ENCODE measurements around the gene GALNT10. TPM values are rescaled to one million over a fixed set of nuclear protein-coding genes. Genes with fewer than 3 reads are reported as not detected.

Gene GALNT10
- total RNA-seq, 1 experiment from 2014 or later: 23.4 TPM

GRCh38 chr5:154165886-154166285 lies 24.6 kb upstream of the GALNT10 start:
- CTCF ChIA-PET: no interaction called here
- Histone ChIP-seq H3K4me3 (ENCODE audit: low read depth, low read length) (no peak overlapping the region), H3K36me3 (ENCODE audit: control insufficient read depth, insufficient read depth, low read length) (no peaks in the 10 kb centered on the region), H3K9me3 (no peaks in the 10 kb centered on the region), H3K4me1 (no peaks in the 10 kb centered on the region), H3K27me3 (replicated peaks; ENCODE audit: control insufficient read depth, insufficient read depth, low read length) (no peaks in the 10 kb centered on the region)
- no peaks in the 10 kb centered on the region for H3K9me3 Mint-ChIP-seq (ENCODE audit: unreplicated experiment)
- no TSS peak for BruUV-seq (replicated peaks)
- no peak for DNase-seq
- no peak for TF ChIP-seq CTCF (IDR thresholded peaks at IDR 0.05; ENCODE audit: insufficient read depth in 1 of 2, low read depth in 1 of 2, low read length in 1 of 2, severe bottlenecking in 1 of 2, unreplicated experiment in 1 of 2)
- H3K36me3 Mint-ChIP-seq (ENCODE audit: insufficient read depth, unreplicated experiment): no peaks in the 10 kb centered on the region
- intact Hi-C loops (cut with micrococcal nuclease; ENCODE audit: unreplicated experiment): loop anchor here (5.0 kb wide), 1 partner anchor 49 kb away; no protein-coding TSS in a partner anchor
- no peaks in the 10 kb centered on the region for H3K4me1 Mint-ChIP-seq (ENCODE audit: low read depth, unreplicated experiment)
- H3K27me3 Mint-ChIP-seq (ENCODE audit: insufficient read depth, unreplicated experiment): peaks cover 14% of the 10 kb centered on the region
- H3K4me3 Mint-ChIP-seq (ENCODE audit: unreplicated experiment): no peak overlapping the region
- no peak overlapping the region for H3K27ac Mint-ChIP-seq (ENCODE audit: unreplicated experiment)
- POLR2A ChIA-PET: no interaction called here

DNA sequence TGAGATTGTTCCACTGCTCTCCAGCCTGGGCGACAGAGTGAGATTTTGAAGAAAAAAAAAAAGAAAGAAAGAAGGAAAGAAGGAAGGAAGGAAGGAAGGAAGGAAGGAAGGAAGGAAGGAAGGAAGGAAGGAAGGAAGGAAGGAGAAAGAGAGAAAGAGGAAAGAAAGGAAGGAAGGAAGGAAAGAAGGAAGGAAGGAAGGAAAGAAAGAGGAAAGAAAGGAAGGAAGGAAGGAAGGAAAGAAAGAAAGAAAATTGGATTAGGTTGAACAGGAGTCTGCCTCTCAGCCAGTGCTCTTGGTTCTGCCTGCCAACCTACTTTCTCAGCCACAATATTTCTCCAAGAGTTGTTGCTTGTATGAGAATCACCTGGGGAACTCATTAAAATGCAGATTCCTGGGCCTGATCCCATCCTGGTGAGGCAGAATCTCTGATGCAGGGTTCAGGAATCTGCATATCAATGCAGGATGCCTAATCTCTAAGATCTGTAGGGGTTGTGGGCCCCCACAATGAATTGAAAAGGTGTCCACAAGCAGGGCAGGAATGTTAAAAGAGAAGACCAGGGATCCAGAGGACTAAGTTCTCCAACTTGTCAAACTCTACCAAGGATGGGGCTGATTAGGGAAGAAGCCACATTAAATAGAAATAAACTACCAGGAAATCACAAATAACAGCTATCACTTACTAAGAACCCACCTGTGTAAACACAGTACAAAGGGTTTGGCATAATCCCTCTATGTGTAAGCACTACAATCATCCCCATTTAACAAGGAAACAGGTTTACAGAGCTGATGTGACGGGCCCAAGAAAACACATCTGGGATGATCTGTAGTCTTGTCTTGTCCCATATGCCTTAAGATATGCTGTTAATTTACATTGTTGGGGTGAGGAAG lies 23.4 kb upstream of the GALNT10 start:
- no peak overlapping the region for H3K4me3 Mint-ChIP-seq (ENCODE audit: unreplicated experiment)
- H3K27ac Mint-ChIP-seq (ENCODE audit: unreplicated experiment): no peak overlapping the region
- intact Hi-C loops (cut with micrococcal nuclease; ENCODE audit: unreplicated experiment): loop anchor here (5.0 kb wide), 1 partner anchor 50 kb away; no protein-coding TSS in a partner anchor
- Histone ChIP-seq H3K4me3 (ENCODE audit: low read depth, low read length) (no peak overlapping the region), H3K36me3 (ENCODE audit: control insufficient read depth, insufficient read depth, low read length) (no peaks in the 10 kb centered on the region), H3K4me1 (no peaks in the 10 kb centered on the region), H3K27me3 (replicated peaks; ENCODE audit: control insufficient read depth, insufficient read depth, low read length) (no peaks in the 10 kb centered on the region), H3K9me3 (no peaks in the 10 kb centered on the region)
- TF ChIP-seq CTCF (IDR thresholded peaks at IDR 0.05; ENCODE audit: insufficient read depth in 1 of 2, low read depth in 1 of 2, low read length in 1 of 2, severe bottlenecking in 1 of 2, unreplicated experiment in 1 of 2): no peak
- DNase-seq: no peak
- H3K9me3 Mint-ChIP-seq (ENCODE audit: unreplicated experiment): no peaks in the 10 kb centered on the region
- H3K27me3 Mint-ChIP-seq (ENCODE audit: insufficient read depth, unreplicated experiment): peaks cover 9% of the 10 kb centered on the region
- POLR2A ChIA-PET: no interaction called here
- H3K36me3 Mint-ChIP-seq (ENCODE audit: insufficient read depth, unreplicated experiment): no peaks in the 10 kb centered on the region
- CTCF ChIA-PET: interaction anchor here (0.7 kb wide), 1 partner anchor 95 kb away, joined by 3 read pairs; no protein-coding TSS in a partner anchor
- no TSS peak for BruUV-seq (replicated peaks)
- no peaks in the 10 kb centered on the region for H3K4me1 Mint-ChIP-seq (ENCODE audit: low read depth, unreplicated experiment)

DNA sequence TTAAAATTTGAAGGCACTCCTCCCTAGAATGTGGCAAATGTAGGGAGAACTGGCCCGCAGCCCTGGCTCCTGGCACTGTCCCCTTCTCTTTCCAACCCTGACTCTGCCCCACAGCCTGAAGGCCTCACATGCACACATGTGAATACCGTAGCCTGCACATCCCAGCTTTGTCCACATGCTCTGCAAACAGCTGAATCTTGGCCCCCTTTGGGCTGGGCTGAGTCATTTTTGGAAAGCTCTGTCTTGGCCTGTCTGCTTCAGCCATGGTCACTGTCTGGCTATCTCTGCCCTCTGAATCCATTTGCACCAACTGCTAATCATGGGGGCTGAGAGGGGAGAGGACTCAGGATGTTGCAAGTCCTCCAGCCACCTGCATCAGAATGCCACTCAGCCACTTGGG lies 22.1 kb upstream of the GALNT10 start:
- Histone ChIP-seq H3K9me3 (no peaks in the 10 kb centered on the region), H3K36me3 (ENCODE audit: control insufficient read depth, insufficient read depth, low read length) (no peaks in the 10 kb centered on the region), H3K4me3 (ENCODE audit: low read depth, low read length) (no peak overlapping the region), H3K4me1 (no peaks in the 10 kb centered on the region), H3K27me3 (replicated peaks; ENCODE audit: control insufficient read depth, insufficient read depth, low read length) (no peaks in the 10 kb centered on the region)
- Mint-ChIP-seq H3K9me3 (ENCODE audit: unreplicated experiment) (no peaks in the 10 kb centered on the region), H3K36me3 (ENCODE audit: insufficient read depth, unreplicated experiment) (no peaks in the 10 kb centered on the region), H3K4me1 (ENCODE audit: low read depth, unreplicated experiment) (no peaks in the 10 kb centered on the region), H3K27me3 (ENCODE audit: insufficient read depth, unreplicated experiment) (peaks cover 4% of the 10 kb centered on the region), H3K4me3 (ENCODE audit: unreplicated experiment) (no peak overlapping the region), H3K27ac (ENCODE audit: unreplicated experiment) (no peak overlapping the region)
- ChIA-PET CTCF (no interaction called here), POLR2A (no interaction called here)
- TF ChIP-seq CTCF (IDR thresholded peaks at IDR 0.05; ENCODE audit: insufficient read depth in 1 of 2, low read depth in 1 of 2, low read length in 1 of 2, severe bottlenecking in 1 of 2, unreplicated experiment in 1 of 2): no peak
- no peak for DNase-seq
- intact Hi-C loops (cut with micrococcal nuclease; ENCODE audit: unreplicated experiment): loop anchor here (5.0 kb wide), 1 partner anchor 51 kb away; no protein-coding TSS in a partner anchor
- no TSS peak for BruUV-seq (replicated peaks)
